Inferior parietal cortex (tissue), 1 donor: ENCODE measurements around the gene FGF13.

Experiments
- DNase-seq: peaks from one replicate; pipeline ENCODE4 v3.0.0-alpha.2; 2016; ENCODE audit errors: extremely low spot score

FGF13 gene

DNA sequence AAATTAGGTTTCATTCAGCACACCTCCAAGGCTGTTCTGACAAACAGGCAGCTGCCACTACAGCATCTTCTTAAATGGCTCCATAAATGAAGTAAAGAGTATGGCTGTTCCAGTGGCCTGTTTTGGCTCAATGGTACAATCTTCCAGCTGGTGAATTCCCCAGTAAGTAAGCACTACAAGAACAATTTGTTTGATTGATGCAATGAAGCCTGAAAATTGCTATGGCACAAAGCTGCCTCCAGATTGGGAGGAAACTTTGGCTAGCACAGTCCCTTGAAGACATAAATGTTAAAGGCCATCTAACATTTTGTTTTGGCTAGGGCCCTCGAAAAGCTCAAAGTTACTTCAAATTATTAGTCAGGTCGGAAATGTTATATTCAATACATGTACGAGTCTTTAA, 47.5 kb downstream of the FGF13 start:
- no peak for DNase-seq

DNA sequence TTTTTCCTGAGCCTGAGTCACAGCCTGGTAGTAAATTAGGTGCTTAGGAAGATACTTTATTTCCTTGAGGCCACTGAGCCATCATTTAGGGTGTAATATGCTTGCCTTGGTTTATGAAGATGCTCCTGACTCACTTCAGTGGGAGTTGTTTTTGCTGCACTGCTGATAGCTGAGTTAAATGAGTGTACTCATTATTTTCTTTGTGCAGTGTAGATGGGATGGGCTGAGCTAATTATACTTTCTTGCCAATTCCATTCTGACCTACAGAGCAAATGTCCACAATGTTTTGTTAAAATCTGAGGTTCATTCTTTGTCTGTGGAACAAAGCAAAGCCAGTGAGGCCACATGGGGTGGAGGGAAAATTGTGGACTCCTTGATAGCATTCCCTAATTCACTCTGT, 60.0 kb downstream of the FGF13 start:
- no peak for DNase-seq

GRCh38 chrX:138648568-138648967, 62.9 kb downstream of the FGF13 start:
- DNase-seq: no peak

DNA sequence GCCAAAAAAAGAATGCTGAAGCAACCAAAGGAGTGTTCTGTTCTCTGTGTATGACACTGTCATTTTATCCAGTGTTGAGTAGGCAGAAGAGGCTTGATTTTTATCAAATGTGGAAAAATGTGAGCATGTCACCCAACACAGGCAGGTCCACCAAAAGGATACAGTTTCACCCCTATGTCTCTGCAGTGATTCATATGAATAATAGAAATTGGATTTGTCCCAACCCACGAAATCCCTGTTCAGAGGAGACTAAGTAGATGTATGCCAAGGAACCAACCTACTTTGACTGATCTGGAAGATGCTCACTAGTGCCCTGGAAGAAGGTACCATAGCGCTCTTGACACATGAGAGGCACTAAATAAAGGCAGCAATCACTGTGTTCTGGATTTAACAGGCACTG, 72.5 kb downstream of the FGF13 start:
- no peak for DNase-seq
